Measurements from ENCODE around the gene NDUFA5.

Gene NDUFA5

DNA sequence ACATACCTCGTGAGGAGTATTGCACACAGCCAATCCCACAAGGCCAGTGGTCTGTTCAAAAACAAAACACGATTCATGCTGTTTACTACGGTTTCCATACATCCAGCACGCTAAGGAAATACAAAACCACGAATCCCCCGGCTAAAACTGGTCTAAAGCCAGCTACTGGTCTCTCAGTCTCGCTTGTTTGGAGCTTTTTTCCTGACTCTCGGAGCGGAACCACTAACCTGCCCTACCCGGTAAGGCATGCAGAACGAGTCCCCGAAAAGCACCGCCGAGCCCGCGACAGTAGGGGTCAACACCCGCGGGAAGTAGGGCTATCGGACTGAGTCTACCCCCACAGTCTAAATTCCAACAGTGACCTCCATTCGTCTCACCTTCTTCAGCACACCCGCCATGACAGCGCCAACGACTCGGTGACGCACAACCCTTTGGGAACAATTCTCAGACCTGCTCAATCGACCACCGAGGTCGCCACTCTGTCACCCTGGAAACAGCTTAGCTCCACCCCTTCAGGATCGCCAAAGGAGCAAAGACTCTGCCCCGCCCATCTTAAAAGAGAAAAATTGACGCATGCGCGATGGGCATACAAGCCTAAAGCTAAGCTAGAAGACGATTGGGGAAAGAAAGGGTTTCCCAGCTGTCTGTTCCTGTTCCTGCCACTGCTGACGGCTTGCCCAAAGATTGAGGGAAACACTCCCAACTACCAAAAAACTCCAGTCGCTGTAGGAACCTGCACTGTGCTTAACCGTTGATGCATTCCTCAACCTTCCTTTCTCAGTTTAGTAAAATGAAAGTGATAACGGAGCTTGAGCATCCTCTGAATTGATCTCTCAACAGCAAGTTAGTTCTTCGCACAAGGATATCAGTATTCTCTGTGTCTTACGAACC, at the start of gene NDUFA5:
Gene NDUFA5 (minus strand): TSS at position 421 of the 891 bp plus-strand sequence. CDS start 23 bp downstream, at position 398.
- H3K4me3 ChIP-seq (ENCODE audit: low read length): peak within 1 kb of the TSS; percentile 99
- DNase-seq (ENCODE audit: low read depth): peak; percentile 97
- TF ChIP-seq, protein P1, sequence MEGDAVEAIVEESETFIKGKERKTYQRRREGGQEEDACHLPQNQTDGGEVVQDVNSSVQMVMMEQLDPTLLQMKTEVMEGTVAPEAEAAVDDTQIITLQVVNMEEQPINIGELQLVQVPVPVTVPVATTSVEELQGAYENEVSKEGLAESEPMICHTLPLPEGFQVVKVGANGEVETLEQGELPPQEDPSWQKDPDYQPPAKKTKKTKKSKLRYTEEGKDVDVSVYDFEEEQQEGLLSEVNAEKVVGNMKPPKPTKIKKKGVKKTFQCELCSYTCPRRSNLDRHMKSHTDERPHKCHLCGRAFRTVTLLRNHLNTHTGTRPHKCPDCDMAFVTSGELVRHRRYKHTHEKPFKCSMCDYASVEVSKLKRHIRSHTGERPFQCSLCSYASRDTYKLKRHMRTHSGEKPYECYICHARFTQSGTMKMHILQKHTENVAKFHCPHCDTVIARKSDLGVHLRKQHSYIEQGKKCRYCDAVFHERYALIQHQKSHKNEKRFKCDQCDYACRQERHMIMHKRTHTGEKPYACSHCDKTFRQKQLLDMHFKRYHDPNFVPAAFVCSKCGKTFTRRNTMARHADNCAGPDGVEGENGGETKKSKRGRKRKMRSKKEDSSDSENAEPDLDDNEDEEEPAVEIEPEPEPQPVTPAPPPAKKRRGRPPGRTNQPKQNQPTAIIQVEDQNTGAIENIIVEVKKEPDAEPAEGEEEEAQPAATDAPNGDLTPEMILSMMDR (conservative IDR thresholded peaks at IDR 0.05; ENCODE audit: low read depth, low read length): no peak

DNA sequence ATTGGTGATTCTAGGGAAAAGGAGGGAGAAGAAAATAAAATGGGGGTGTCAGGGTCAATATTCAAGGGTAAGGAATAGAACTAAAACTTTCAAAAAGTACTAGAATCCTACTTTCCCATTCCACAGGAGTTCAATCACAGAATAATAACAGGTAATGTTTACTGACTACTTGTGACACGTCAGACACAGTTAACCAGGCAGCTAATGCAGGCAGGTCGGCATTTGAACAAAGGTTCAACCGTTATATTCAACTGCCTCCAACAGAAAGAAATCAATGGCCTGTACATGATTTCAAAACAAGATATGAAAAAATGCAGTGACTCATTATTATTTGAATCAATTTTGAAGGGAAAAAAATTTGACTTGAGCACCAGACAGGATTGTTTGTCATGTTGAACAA, 47.1 kb upstream of the NDUFA5 start:
- TF ChIP-seq, protein P1 (conservative IDR thresholded peaks at IDR 0.05; ENCODE audit: low read depth, low read length): no peak
- DNase-seq (ENCODE audit: low read depth): no peak
- no peak overlapping the region for H3K4me3 ChIP-seq (ENCODE audit: low read length)

DNA sequence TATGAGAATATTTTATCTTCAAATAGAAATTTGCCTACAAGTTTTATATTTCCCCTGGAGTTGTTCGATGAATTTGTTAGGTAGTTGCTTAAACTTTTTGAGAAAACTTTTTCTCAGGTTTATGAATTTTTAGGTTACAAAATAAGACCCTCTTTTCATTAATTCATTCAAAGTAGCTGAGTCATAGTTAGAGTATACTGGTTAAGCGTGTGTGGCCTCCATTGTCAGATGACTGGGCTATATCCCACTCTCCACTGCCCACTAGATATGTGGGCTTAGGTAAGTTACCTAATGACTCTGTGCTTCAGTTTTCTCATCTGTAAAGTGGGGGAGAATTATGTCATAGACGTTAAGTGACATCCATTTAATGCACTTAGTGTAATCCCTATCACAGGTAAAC, 45.0 kb upstream of the NDUFA5 start:
- TF ChIP-seq, protein P1 (conservative IDR thresholded peaks at IDR 0.05; ENCODE audit: low read depth, low read length): no peak
- no peak overlapping the region for H3K4me3 ChIP-seq (ENCODE audit: low read length)
- DNase-seq (ENCODE audit: low read depth): no peak

DNA sequence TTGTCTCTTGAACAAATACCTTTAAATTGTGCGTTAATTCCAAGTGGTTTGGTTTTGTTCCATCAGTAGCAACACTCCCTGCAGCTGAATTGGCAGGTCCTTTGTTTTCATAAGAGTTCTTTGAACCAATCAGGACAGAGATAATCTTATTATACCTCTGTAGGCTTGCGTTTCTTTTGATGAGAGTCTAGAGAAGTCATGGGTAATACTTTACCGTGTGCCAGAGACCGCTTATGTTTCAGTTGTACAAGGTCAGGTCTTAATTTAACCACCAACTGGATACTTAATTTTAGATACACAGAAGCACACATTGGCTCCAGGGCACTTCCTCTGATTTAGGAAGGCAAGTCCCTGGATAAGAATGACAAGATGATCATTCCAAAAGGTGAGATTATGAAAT, 43.9 kb upstream of the NDUFA5 start, which contains the start of gene ASB15:
Gene ASB15 (plus strand): TSS at position 292 of the 400 bp plus-strand sequence. CDS start 12,682 bp downstream, outside the sequence.
- peak; percentile 63 for DNase-seq (ENCODE audit: low read depth)
- TF ChIP-seq, protein P1 (conservative IDR thresholded peaks at IDR 0.05; ENCODE audit: low read depth, low read length): no peak
- H3K4me3 ChIP-seq (ENCODE audit: low read length): no peak within 1 kb of the TSS

DNA sequence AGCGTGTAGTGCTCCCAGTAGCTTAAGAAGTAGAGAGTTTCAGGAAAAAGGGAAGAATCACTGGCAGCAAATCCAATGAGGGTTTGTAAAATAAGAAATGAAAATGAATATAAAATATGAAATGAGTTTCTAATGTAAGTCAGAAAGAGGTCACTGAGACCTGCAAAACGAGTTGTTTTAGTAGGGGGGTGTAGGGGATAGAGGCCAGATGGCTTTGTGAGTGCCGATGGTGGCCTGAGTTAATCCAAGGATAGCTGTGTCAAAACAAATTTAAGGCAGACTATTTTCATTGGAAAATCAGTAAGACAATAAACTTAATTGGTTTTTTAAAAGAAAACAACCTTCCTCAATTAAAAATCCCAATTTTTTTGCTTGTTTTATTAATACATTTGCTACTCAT, 43.3 kb upstream of the NDUFA5 start:
- no peak for DNase-seq (ENCODE audit: low read depth)
- no peak overlapping the region for H3K4me3 ChIP-seq (ENCODE audit: low read length)
- TF ChIP-seq, protein P1 (conservative IDR thresholded peaks at IDR 0.05; ENCODE audit: low read depth, low read length): no peak

DNA sequence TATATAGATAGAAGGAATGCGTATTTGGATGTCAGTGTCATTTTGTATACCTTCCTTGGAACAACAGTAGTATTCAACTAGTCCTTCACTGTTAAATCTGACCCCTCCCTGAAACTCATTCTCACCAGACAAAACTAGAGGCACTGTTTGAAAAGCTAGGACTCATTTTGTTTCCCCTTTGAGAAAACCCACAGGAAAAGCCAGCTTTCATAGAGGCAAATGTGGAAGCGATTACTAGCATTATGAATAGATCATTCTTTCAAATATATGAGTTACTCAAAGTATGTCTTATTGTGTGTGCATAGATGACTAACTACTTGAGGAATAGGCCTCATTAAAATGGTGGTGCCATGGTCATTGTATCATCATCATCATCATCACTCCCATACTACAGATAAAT, 42.1 kb upstream of the NDUFA5 start:
- no peak overlapping the region for H3K4me3 ChIP-seq (ENCODE audit: low read length)
- DNase-seq (ENCODE audit: low read depth): no peak
- TF ChIP-seq, protein P1 (conservative IDR thresholded peaks at IDR 0.05; ENCODE audit: low read depth, low read length): no peak

DNA sequence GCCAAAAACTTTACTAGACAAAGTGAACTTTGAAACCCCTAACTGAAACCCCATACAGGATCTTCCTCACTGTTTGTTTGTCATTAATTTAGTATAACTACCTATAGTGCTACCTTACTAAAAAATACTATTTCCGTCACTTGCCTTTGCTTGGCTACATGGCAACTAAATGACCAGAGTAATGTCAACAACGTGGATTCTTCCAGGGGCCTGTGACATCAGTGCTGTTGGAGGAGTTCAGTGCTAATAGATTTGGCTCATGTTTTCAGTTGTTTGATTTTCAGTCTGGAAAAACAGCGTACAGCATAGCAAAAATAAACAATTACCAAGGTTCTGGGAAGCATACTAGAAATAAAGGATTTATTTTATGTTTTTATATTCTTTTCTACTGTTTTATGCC, 41.0 kb upstream of the NDUFA5 start:
- TF ChIP-seq, protein P1 (conservative IDR thresholded peaks at IDR 0.05; ENCODE audit: low read depth, low read length): no peak
- DNase-seq (ENCODE audit: low read depth): no peak
- H3K4me3 ChIP-seq (ENCODE audit: low read length): no peak overlapping the region
